ENCODE data around the gene NTM.

DNA sequence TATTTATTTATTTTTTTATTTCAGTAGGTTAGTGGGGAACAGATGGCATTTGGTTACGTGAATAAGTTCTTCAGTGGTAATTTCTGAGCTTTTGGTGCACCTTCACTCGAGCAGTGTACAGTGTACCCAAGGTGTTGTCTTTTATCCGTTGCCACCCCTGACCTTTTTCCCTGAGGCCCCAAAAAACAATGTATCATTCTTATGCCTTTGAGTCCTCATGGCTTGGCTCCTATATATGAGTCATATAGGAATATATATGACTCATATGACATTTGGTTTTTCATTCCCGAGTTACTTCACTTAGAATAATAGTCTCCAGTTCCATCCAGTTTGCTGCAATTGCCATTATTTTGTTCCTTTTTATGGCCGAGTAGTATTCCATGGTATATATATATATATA, 763.9 kb downstream of the NTM start:
- TF ChIP-seq SP1 (IDR thresholded peaks at IDR 0.05) (no peak), FOXM1 (IDR thresholded peaks at IDR 0.05; ENCODE audit: borderline replicate concordance) (no peak), FOXA1 (IDR thresholded peaks at IDR 0.05) (no peak), NFRKB (IDR thresholded peaks at IDR 0.05) (no peak), ARNT (IDR thresholded peaks at IDR 0.05) (no peak), SUZ12 (IDR thresholded peaks at IDR 0.05) (no peak), HDGF (IDR thresholded peaks at IDR 0.05; ENCODE audit: borderline replicate concordance) (no peak), ELF4 (IDR thresholded peaks at IDR 0.05) (no peak), FOXK2 (IDR thresholded peaks at IDR 0.05) (no peak)
